ENCODE data around the gene WDR11. TPM values are rescaled to one million over a fixed set of nuclear protein-coding genes. Genes with fewer than 3 reads are reported as not detected.

Gene WDR11
- total RNA-seq, 6 experiments from 2014 or later: 20.1 to 36.7 (median 26.0) TPM

DNA sequence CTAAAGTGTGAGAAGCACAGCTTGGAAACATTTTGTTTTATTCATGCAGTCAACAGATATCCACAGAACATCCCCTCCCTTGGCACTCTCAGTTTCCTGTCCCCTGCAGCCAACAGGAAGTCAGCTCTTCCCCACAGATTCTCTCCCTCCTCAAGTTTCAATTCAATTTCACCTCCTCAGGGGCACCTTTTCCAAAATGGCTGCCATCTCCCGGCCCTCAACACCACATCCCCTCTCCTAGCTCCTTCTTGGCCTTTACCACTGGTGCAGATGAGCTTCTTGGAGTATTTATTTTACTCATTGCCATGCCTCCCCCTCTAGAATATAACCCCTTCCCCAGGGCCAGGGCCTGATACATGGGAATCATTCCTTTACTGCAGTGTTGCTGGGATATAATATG, 94.0 kb downstream of the WDR11 start:
- H3K4me1 ChIP-seq: peaks cover 0 to 12% (median 0%) of the 10 kb centered on the region in 4 donors
- no peaks in the 10 kb centered on the region for H3K9me3 ChIP-seq
- no peaks in the 10 kb centered on the region for H3K36me3 ChIP-seq
- no peak overlapping the region for H3K27ac ChIP-seq
- H3K27me3 ChIP-seq: peaks cover 0 to 16% of the 10 kb centered on the region in 2 donors
- ATAC-seq (no peak), DNase-seq (no peak)
- no peak overlapping the region for H3K4me3 ChIP-seq
- 83% methylated on average over 1 of the region's 1 CpG for WGBS (ENCODE audit: insufficient coverage, low coverage, low lambda C conversion rate, missing lambda C conversion rate)
- TF ChIP-seq, protein P1, sequence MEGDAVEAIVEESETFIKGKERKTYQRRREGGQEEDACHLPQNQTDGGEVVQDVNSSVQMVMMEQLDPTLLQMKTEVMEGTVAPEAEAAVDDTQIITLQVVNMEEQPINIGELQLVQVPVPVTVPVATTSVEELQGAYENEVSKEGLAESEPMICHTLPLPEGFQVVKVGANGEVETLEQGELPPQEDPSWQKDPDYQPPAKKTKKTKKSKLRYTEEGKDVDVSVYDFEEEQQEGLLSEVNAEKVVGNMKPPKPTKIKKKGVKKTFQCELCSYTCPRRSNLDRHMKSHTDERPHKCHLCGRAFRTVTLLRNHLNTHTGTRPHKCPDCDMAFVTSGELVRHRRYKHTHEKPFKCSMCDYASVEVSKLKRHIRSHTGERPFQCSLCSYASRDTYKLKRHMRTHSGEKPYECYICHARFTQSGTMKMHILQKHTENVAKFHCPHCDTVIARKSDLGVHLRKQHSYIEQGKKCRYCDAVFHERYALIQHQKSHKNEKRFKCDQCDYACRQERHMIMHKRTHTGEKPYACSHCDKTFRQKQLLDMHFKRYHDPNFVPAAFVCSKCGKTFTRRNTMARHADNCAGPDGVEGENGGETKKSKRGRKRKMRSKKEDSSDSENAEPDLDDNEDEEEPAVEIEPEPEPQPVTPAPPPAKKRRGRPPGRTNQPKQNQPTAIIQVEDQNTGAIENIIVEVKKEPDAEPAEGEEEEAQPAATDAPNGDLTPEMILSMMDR (IDR thresholded peaks at IDR 0.05): no peak
- no peak for TF ChIP-seq POLR2A (IDR thresholded peaks at IDR 0.05)
- intact Hi-C loops (cut with DNase I): loop anchor here (10.0 kb wide), 3 partner anchors 660 to 940 kb away; no protein-coding TSS in a partner anchor

DNA sequence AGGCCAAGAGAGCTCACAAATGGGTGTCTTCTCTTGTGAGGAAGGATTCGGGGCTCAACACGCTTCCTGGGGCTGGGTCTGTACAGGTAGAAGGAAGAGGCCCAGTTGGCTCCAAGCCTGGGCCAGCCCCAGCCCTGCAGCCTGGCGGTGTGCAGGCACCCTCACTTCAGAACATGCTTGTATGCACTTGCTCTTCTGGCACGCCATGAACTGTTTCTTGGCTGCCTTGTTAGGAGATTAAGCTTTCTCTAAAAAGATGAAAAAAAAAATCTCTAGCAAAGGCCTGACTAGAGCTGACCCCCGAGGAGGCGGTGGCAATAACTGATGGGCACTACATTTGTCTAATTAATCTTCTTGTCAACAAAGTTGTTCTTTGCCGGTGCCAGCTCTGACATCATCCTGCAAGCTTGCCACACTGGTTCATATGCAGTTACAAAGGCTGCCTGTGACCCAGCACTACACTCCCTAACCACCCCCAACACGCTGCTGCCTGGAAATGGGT, 94.7 kb downstream of the WDR11 start:
- no peaks in the 10 kb centered on the region for H3K9me3 ChIP-seq
- H3K27ac ChIP-seq: no peak overlapping the region
- no peak for TF ChIP-seq POLR2A (IDR thresholded peaks at IDR 0.05)
- TF ChIP-seq, protein P1 (IDR thresholded peaks at IDR 0.05): no peak
- 57% methylated on average over 1 of the region's 8 CpGs for WGBS (ENCODE audit: insufficient coverage, low coverage, low lambda C conversion rate, missing lambda C conversion rate)
- no peaks in the 10 kb centered on the region for H3K36me3 ChIP-seq
- intact Hi-C loops (cut with DNase I): loop anchor here (10.0 kb wide), 3 partner anchors 659 to 939 kb away; no protein-coding TSS in a partner anchor
- H3K4me1 ChIP-seq: peaks cover 0 to 12% (median 0%) of the 10 kb centered on the region in 4 donors
- no peak overlapping the region for H3K4me3 ChIP-seq
- ATAC-seq (peak in 1 of 4 donors; percentile 29), DNase-seq (peak in 1 of 3 donors; percentile 38)
- H3K27me3 ChIP-seq: peaks cover 0 to 17% of the 10 kb centered on the region in 2 donors

DNA sequence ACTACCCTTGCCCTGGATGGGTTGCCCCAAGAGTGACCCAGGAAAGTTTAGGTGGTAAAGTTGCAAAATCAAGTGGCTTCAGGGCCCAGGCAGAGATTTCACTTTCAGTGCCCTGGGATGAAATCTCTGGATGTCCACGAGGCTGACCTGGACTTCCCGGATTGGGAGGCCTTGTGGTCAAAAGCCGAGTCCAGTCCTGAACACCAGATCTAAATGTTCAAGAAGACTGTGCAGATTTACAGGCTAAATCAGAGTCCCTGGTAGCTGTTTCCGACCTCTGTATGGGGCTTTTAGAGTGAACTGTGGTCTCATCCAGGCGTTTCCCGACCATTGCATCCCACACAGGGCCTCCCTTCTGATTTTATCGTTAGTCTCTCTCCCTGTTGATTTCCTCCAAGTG, 95.3 kb downstream of the WDR11 start:
- 61% methylated on average over 2 of the region's 7 CpGs for WGBS (ENCODE audit: insufficient coverage, low coverage, low lambda C conversion rate, missing lambda C conversion rate)
- no peak for TF ChIP-seq POLR2A (IDR thresholded peaks at IDR 0.05)
- TF ChIP-seq, protein P1 (IDR thresholded peaks at IDR 0.05): no peak
- intact Hi-C loops (cut with DNase I): loop anchor here (10.0 kb wide), 3 partner anchors 658 to 938 kb away; no protein-coding TSS in a partner anchor
- peaks cover 0 to 12% (median 0%) of the 10 kb centered on the region in 4 donors for H3K4me1 ChIP-seq
- ATAC-seq (no peak), DNase-seq (no peak)
- H3K4me3 ChIP-seq: no peak overlapping the region
- H3K36me3 ChIP-seq: no peaks in the 10 kb centered on the region
- no peak overlapping the region for H3K27ac ChIP-seq
- peaks cover 0 to 17% of the 10 kb centered on the region in 2 donors for H3K27me3 ChIP-seq
- no peaks in the 10 kb centered on the region for H3K9me3 ChIP-seq

DNA sequence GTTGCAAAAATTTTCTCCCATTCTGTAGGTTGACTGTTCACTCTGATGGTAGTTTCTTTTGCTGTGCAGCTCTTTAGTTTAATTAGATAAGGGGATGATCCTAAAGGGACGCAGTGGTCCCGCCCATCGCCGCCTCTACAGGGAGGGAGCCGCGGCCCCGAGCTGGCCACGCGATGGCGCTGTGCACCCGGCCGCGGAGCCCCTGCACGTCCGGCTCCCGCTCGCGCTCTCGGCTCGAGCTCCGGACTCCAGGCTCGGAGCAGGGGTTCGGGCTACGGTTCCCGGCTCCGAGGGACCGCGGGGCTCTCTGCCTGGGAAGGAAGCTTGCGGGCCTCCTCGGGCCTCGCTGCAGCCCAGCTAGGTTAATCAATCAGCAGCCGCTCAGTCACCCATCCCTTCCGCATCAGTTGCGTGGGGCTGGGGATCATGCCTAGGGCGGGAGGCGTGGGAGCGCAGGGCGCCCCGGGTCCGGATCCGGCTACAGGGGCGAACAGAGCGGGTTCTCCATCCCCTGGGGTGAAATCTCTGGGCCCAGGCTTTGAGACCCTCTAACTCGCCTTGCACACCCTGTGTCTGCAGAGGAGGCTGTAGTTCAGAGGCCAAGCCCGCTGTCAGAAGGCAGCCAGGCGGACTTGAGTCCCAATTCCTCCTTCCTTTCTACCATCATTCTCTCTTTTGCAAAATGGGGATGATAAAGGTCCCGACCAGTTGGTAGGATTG, 97.9 kb downstream of the WDR11 start:
- Histone ChIP-seq H3K27ac (no peak overlapping the region), H3K4me3 (peak overlapping the region; percentile 9 to 38 (median 31)), H3K27me3 (peaks cover 0 to 17% of the 10 kb centered on the region in 2 donors), H3K36me3 (no peaks in the 10 kb centered on the region), H3K4me1 (peaks cover 0 to 12% (median 0%) of the 10 kb centered on the region in 4 donors), H3K9me3 (no peaks in the 10 kb centered on the region)
- TF ChIP-seq, protein P1 (IDR thresholded peaks at IDR 0.05): peak; percentile 83 to 94 (median 89)
- no peak for TF ChIP-seq POLR2A (IDR thresholded peaks at IDR 0.05)
- WGBS (ENCODE audit: insufficient coverage, low coverage, low lambda C conversion rate, missing lambda C conversion rate): 3% methylated on average over 17 of the region's 47 CpGs
- DNase-seq (peak; percentile 60 to 72 (median 71)), ATAC-seq (peak; percentile 95 to 98 (median 97))
- intact Hi-C loops (cut with DNase I): loop anchor here (10.0 kb wide), 3 partner anchors 656 to 936 kb away; no protein-coding TSS in a partner anchor

Measured in right lobe of liver (tissue), 6 donors.